NB4 (cell line): ENCODE measurements around the gene CCSER1.

Source experiments
- DNase-seq: peaks from one replicate; pipeline ENCODE4 v3.0.0; 2010; ENCODE audit warnings: low read depth
- H3K4me3 ChIP-seq: one replicate; pipeline ENCODE4 v1.5.1; 2011; ENCODE audit warnings: mild to moderate bottlenecking, low read depth, low read length, moderate library complexity
- MYC ChIP-seq: IDR thresholded peaks from 2 replicates; pipeline ENCODE4 v1.6.1; 2011; ENCODE audit warnings: low read depth, low read length
- POLR2A ChIP-seq: IDR thresholded peaks from 2 replicates; pipeline ENCODE4 v1.6.1; 2011; ENCODE audit warnings: mild to moderate bottlenecking; ENCODE audit not compliant: insufficient read length; ENCODE audit errors: extremely low read depth
- TF ChIP-seq, protein P1 (sequence below): IDR thresholded peaks from 2 replicates; pipeline ENCODE4 v1.6.1; 2011; ENCODE audit warnings: low read depth, low read length
- TF ChIP-seq, protein P2 (sequence below): IDR thresholded peaks from one replicate; pipeline ENCODE4 v1.5.1; 2012; ENCODE audit warnings: low read depth, low read length

Gene CCSER1

GRCh38 chr4:90189178-90189577 is 62.0 kb downstream of the CCSER1 start:
- no peak for TF ChIP-seq MYC
- TF ChIP-seq, protein P1, sequence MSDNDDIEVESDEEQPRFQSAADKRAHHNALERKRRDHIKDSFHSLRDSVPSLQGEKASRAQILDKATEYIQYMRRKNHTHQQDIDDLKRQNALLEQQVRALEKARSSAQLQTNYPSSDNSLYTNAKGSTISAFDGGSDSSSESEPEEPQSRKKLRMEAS = no peak
- TF ChIP-seq POLR2A = no peak
- TF ChIP-seq, protein P2, sequence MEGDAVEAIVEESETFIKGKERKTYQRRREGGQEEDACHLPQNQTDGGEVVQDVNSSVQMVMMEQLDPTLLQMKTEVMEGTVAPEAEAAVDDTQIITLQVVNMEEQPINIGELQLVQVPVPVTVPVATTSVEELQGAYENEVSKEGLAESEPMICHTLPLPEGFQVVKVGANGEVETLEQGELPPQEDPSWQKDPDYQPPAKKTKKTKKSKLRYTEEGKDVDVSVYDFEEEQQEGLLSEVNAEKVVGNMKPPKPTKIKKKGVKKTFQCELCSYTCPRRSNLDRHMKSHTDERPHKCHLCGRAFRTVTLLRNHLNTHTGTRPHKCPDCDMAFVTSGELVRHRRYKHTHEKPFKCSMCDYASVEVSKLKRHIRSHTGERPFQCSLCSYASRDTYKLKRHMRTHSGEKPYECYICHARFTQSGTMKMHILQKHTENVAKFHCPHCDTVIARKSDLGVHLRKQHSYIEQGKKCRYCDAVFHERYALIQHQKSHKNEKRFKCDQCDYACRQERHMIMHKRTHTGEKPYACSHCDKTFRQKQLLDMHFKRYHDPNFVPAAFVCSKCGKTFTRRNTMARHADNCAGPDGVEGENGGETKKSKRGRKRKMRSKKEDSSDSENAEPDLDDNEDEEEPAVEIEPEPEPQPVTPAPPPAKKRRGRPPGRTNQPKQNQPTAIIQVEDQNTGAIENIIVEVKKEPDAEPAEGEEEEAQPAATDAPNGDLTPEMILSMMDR = no peak
- no peak overlapping the region for H3K4me3 ChIP-seq
- DNase-seq = no peak

DNA sequence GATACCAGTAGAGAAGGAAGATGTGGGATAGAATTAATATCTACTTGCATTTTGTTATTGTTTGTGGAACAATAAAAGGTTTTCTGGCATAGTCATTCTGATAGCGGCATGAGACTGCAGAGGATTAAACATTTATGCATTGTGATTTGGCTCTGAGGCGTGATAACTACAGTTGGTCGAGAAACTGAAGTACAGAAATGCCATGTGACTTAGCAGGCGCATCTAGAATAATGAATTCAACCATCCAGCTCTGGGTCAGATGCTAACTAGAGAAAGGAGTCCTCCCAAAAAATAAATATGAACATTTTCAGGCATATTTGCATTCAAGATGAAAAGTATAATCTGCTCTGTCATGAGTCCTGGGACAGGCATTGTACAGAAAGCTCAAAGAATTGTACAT is 62.8 kb downstream of the CCSER1 start:
- no peak for DNase-seq
- no peak overlapping the region for H3K4me3 ChIP-seq
- TF ChIP-seq, protein P1 = no peak
- no peak for TF ChIP-seq POLR2A
- TF ChIP-seq, protein P2 = no peak
- TF ChIP-seq MYC = no peak

- TF ChIP-seq, protein P2 = no peak
- no peak for TF ChIP-seq MYC
- no peak for TF ChIP-seq POLR2A
- TF ChIP-seq, protein P1 = no peak
- no peak for DNase-seq
- H3K4me3 ChIP-seq = no peak overlapping the region
Observed at GRCh38 chr4:90190525-90190924, 63.3 kb downstream of the CCSER1 start.

GRCh38 chr4:90198086-90198847 is 71.1 kb downstream of the CCSER1 start:
- H3K4me3 ChIP-seq = no peak overlapping the region
- TF ChIP-seq MYC = no peak
- TF ChIP-seq, protein P2 = no peak
- TF ChIP-seq POLR2A = no peak
- TF ChIP-seq, protein P1 = no peak
- DNase-seq = no peak

DNA sequence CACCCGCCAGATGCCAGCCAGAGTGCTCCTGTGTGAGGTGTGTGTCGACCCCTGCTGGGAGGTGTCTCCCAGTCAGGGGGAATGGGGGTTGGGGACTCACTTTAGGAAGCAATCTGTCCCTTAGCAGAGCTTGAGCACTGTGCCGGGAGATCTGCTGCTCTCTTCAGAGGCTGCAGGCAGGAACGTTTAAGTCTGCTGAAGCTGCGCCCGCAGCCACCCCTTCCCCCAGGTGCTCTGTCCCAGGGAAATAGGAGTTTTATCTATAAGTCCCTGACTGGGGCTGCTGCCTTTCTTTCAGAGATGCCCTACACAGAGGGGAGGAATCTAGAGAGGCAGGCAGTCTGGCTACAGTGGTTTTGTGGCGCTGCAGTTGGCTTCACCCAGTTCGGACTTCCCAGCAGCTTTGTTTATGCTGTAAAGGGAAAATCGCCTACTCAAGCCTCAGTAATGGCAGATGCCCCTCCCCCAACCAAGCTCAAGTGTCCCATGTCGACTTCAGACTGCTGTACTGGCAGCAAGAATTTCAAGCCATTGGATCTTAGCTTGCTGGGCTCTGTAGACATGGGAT is 80.8 kb downstream of the CCSER1 start:
- no peak overlapping the region for H3K4me3 ChIP-seq
- no peak for DNase-seq
- TF ChIP-seq MYC (no peak), POLR2A (no peak)
- TF ChIP-seq, protein P1 = no peak
- TF ChIP-seq, protein P2 = no peak
